Sigmoid colon (tissue), 3 donors: Measurements from ENCODE around the gene GJA1.

Source experiments
- POLR2A ChIP-seq, 2 donors: fragments of 450-650 bp; IDR thresholded peaks; one replicate each; pipeline ENCODE4 v1.6.1; 2016; ENCODE audit warnings: antibody characterized with exemption in 2 of 2, mild to moderate bottlenecking in 2 of 2, moderate library complexity in 2 of 2
- TF ChIP-seq, protein P1 (sequence below), 4 experiments: fragments of 450-650 bp in 3 of 4; fragments of 200-600 bp in 1 of 4; IDR thresholded peaks; one replicate each; pipeline ENCODE4 v1.5.1; 2016 to 2019; ENCODE audit warnings: antibody characterized with exemption in 4 of 4, mild to moderate bottlenecking in 3 of 4, moderate library complexity in 2 of 4

DNA sequence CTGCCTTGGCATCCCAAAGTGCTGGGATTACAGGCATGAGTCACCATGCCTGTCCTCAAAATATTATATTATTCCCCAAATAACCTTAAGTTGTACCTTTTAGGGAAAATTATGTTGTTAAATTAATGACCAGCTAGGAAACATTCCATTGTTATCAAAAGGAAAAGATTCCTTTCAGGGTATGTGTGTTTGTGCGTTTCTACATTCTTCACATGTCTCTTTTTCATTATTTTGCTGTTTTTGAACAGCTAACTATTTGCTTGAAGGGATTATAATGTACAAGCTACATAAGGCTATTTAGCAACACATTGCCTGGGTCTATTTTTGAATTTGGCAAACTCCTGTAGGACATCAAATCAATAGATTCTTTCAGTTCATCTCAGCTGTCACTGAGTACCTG is 57.1 kb downstream of the GJA1 start:
- TF ChIP-seq, protein P1, sequence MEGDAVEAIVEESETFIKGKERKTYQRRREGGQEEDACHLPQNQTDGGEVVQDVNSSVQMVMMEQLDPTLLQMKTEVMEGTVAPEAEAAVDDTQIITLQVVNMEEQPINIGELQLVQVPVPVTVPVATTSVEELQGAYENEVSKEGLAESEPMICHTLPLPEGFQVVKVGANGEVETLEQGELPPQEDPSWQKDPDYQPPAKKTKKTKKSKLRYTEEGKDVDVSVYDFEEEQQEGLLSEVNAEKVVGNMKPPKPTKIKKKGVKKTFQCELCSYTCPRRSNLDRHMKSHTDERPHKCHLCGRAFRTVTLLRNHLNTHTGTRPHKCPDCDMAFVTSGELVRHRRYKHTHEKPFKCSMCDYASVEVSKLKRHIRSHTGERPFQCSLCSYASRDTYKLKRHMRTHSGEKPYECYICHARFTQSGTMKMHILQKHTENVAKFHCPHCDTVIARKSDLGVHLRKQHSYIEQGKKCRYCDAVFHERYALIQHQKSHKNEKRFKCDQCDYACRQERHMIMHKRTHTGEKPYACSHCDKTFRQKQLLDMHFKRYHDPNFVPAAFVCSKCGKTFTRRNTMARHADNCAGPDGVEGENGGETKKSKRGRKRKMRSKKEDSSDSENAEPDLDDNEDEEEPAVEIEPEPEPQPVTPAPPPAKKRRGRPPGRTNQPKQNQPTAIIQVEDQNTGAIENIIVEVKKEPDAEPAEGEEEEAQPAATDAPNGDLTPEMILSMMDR (IDR thresholded peaks at IDR 0.05) = no peak
- no peak for TF ChIP-seq POLR2A (IDR thresholded peaks at IDR 0.05)
